ENCODE data around the gene SF3B6.
"Not testable (repeated sequence)": the region's sequence is repeated elsewhere in the genome, so short reads cannot be mapped to it uniquely, and the experiment has no call there.

Gene SF3B6

GRCh38 chr2:24050041-24050979 lies 25.8 kb downstream of the SF3B6 start:
- DNase-seq = no peak

DNA sequence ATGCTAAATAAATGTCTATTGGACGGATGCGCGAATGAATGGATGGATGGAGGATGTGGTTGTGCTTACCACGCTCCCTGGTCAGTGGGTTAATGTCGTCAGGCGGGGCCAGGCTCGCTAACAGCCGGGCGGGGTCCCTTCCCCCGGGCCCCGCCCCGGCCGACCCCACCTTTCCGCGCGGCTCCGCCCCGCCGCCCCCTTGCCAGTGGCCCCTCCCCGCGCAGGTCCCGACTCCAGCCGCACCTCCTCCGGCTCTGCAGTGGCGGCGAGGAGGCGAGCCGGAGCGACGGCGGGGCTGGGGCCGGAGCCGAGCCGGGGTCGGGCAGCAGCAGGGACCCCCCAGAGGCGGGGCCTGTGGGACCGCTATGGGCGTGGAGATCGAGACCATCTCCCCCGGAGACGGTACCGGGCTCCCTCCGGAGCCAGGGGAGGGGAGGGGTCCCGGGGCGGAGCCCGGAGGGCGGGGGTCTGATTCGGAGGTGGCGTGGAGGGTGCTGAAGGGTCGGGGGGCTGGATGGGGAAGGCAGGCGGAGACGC lies 26.6 kb downstream of the SF3B6 start, which contains the start of gene FKBP1B:
FKBP1B (plus strand) TSS at position 257 of the 537 bp plus-strand sequence; CDS start at position 366, 109 bp downstream.
- no peak for DNase-seq

DNA sequence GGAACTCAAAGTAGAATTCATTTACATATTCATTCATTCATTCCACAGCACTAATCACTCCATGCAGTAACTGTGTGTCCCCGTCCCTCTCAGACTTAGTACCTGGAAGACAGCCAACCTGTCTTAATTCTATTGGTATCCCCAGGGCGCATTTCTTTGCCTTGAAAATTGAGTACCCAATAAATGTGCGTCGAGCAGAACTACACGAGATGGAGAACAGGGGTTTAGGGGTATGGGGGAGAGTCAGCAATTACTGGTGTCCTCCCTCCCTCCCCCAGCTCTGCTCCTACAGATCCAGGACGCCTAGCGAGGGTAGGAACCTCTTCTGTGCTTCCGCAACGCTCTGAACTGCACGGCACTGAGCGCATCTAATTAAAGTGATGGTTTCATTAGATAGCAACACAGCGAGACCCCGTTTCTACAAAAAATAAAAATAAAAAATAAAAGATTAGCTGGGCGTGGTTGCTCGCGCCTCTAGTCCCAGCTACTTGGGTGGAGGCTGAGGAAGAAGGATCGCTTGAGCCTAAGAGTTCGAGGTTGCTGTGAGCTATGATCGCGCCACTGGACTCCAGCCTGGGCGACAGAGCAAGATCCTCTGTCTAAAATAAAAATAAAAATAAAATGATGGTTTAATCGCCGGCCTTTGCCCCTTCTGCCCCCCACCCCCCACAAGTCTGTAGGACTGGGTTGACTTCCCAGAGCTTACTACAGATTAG lies 27.2 kb downstream of the SF3B6 start:
- no peak for DNase-seq

DNA sequence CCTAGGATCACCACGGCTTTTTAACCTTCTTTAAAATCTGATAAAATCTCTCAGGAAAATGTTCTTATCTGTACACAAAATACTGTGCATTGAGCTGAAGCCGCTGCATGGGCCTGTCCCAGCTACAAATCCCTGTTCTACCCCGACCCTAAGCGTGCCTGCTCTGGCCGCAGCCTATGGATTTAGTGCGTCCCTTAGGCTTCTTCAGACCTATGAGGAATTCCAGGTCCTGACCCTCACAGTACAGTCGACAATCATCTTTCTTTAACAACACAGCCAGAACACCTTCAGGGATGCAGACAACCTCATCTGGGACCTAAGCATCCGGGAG lies 28.5 kb downstream of the SF3B6 start:
- no peak for DNase-seq

DNA sequence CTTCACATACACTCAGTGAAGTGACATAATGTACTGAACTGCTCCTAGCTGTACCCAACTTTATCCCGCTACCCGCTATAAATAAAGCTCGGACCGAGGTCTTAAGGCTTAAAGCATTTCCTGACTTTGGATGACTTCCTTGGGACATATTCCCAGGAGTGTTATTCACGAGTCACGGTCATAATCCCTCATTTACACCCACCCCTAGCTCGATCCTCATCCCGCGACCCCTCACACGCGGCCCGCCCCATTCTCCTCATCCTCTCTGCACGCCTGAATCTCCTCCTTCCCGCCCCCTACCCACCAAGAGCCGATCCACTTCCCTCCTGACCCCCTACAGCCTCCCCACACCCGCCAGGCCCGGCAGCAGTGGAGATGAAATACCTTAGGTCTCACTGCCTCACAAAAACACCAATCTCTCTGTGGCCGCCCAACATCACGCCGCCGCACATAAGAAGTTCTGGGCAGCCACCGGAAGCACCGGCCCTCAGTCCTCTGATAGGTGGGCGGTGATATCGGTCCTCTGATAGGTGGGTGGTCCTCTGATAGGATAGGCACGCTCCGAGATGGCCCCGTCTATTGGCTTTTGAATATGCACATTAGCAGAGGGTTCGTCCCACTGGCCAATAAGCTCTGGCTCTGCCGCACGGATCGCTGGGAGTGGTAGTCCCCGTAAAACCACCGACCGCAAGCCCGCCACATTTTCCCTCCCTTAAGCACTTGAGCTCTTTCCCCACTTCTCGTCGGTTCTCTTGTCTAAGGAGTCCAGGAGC lies 29.0 kb downstream of the SF3B6 start, which contains the start of gene WDCP:
WDCP (minus strand) TSS at position 462 of the 773 bp plus-strand sequence. CDS start 7,897 bp downstream, outside the sequence.
- DNase-seq = peak; percentile 100

- DNase-seq = no peak
Observed at GRCh38 chr2:24046599-24046929, 29.6 kb downstream of the SF3B6 start.

- no peak for DNase-seq
Observed at GRCh38 chr2:24045511-24046508, 30.3 kb downstream of the SF3B6 start.

DNA sequence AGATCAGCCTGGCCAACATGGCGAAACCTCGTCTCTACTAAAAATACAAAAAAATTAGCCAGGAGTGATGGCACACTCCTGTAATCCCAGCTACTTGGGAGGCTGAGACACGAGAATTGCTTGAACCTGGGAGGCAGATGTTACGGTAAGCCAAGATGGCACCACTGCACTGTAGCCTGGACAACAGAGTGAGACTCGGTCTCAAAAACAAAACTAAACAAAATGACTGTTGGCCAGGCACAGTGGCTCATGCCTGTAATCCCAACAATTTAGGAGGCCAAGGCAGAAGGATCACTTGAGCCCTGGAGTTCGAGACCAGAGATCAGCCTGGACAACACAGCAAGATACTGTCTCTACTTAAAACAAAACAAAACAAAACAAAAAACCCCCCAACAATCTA lies 33.0 kb downstream of the SF3B6 start:
- DNase-seq = not testable (repeated sequence)

- no peak for DNase-seq
Observed at GRCh38 chr2:24040511-24040910, 35.6 kb downstream of the SF3B6 start.

DNA sequence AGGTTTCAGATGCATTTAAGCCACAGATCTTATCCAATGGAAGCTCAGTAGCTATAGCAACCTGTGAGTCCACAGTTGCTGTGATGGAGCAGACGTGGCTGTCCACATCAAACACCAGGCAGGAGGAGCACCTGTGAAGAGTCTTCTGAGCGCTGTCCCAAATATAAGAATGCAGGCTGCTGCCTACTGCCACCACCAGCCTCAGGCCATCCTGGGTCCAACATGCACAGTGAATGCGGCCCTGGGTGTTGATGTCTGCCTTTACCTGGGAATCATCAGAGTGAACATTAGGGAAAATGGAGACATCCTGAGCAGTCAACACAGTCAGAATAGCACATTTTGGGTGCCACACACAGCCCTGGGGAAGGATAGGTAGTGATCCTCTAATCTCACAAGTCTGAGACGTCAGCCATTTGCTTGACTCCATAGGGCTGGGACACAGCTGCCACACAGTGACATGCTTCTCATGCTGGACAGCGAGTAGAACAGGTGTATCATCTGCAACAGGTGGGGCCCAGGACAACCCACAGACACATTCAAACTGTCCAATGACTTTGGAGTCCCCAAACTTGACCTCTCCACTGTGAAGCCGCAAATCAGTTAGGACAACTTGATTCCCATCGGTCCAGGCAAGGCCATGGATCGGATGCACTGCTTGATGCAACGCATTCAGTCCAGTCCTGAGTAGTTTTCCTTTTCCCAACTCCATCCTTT lies 37.2 kb downstream of the SF3B6 start:
- DNase-seq = no peak

DNA sequence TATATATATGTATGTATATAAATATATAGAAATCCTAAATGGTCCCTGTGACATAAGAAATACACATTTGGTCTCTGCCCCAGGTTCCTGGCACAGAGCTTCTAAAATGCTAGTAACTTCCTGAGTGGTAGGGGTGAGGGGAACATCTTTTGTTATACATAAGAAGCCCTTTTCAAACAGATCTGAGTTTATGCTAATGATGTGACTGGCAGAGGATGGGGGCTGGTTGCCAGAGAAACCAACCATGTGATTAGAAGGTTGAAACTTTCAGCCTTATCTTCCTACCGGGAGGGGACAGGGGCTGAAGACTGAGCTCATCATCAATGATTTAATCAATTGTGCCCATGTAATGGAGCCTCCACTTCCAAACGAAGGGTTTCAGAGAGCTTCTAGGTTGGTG lies 49.9 kb downstream of the SF3B6 start:
- DNase-seq = no peak

DNA sequence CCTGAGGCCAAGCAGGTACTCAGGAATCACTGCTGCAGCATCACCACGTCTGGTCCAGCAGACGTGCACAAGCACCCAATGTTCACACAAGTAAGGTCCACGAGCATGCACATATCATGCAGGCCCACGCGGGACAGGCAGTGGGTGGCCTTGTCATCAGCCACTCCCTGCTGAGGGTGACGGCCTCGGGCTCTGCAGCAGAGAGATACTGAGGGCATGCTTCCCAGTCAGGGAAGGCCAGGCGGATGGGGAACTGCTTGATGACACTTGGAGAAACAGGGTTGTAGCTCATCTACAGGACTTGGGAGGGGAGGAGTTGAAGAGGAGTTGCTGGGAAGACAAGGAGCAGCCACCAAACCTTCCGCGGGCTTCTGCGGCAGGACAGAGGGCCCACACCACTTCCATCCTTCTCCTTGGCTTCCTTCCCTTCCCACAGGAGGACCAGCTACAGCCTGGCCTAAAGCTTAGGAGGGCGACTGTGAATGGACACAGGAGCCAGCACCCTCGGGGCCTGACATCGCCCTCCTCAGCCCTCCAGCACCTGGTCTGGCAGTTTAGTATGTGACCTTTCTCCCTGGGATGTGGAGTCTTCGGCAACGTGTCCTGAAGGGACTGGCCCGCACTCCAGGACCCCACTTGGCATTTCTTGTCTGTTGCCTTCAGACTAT lies 51.0 kb downstream of the SF3B6 start:
- no peak for DNase-seq

- no peak for DNase-seq
Observed at GRCh38 chr2:24024018-24024417, 52.1 kb downstream of the SF3B6 start.

DNA sequence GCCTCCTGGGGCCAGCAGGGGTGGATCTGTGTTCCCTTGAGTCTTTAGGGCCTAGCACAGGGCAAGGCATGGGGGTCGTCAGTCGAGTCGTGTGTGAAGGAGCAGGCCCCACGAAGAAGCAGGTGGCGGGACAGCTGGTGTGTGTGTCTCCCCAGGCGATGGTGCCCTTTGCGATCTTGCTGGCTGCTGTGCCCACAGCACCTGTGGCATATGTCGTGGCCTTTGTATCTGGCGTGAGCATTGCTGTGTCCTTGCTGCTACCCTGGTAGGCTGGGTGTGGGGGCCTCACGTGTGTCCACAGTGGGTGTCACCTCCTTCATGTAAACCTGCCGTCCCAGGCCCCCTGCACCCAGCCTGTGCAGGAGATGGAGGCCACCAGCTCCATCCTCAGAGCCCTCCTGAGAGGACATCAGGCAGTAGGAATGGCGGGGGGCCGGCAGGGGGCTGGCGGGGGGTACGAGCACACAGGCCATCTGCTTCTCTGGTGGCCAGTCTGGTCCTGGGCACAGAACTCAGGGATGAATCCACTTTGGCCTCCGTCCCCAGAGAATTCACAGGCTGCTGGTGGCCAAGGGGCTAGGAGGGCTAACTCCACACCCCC lies 53.1 kb downstream of the SF3B6 start:
- DNase-seq = no peak

DNA sequence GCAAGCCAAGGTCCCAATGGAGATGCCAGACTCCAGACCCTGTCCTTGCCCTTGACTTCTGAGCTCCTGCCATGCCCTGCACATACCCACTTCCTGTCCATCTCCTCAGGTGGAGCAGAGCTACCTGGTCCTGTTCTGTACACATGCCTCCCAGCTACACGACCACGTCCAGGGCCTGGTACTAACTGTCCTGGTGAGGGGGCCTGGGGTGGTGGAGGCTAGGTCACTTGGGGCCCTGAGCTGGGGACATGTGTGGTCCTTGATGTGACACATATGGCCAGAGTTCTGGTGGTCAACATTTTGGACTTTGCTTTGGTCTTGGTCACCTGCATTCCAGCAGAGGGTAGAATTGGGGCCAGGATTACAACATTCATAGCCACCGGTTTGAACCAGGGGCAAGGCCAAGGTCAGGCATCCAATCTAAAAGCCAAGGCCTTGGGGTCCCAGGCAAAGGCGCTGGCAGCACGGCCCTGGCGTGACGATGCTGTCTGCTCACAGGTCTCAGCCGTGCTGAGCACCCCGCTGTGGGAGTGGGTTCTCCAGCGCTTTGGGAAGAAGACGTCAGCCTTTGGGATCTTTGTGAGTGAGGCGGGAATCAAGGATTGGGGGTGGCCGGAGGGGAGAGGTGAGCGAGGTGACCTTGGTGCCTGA lies 53.7 kb downstream of the SF3B6 start:
- no peak for DNase-seq

DNA sequence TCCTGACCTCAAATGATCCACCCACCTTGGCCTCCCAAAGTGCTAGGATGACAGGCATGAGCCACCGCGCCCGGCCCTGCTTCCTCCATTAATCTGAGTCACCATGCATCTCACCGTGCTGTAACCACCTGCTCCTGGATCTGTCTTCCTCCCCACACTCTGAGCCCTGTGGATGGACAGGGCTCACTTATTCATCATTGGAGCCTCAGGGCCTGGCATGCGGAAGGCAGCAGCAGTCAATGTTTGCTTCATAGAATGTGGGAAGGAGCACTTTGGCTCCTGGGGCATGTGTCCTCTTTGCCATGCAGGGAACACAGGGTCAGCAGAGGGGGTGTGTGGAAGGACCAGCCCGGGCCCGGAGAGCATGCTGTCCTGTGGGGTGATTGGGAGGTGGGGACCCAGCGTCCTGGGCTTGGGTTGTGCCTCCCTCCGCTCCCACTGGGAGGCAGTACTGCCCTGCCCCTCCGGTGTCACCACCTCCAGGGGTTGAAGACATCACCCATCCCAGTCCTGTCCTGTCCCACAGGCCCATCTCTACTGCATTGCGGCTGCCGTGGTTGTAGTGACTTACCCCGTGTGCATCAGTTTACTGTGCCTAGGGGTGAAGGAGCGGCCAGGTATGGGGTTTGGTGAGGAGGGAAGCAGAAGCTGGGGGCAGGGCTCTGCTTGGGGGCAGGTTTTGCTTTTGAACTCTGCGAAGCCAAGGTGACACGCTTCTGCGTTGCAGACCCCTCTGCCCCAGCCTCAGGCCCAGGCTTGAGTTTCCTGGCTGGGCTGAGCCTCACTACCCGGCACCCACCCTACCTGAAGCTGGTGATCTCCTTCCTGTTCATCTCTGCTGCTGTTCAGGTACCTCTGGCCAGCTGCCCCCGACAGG lies 54.8 kb downstream of the SF3B6 start:
- no peak for DNase-seq

GRCh38 chr2:24020244-24020643 lies 55.9 kb downstream of the SF3B6 start:
- no peak for DNase-seq

DNA sequence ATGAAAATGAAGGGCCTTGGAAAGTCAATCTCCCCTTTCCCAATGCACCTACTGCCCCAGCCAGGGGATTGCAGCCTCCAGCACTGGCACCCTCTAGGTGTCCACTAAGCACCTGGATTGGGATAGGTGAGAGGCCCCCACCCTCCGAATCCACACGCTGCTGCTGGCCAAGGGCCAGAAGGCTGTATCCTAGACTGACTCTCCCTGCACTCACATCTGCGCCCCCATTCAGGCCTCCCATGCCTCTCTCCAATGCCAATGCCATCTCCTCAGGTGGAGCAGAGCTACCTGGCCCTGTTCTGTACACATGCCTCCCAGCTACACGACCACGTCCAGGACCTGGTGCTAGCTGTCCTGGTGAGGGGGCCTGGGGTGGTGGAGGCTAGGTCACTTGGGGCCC lies 56.4 kb downstream of the SF3B6 start:
- DNase-seq = no peak
